ENCODE results near the gene MTA3. TPM values are rescaled to one million over a fixed set of nuclear protein-coding genes. Genes with fewer than 3 reads are reported as not detected.
A peak's percentile ranks its signal among the peaks of the same experiment; 100 is the strongest.
"Not testable (repeated sequence)": the region's sequence is repeated elsewhere in the genome, so short reads cannot be mapped to it uniquely, and the experiment has no call there.

Gene MTA3
- total RNA-seq, 2 donors from 2014 or later = 23.0 to 30.8 TPM

GRCh38 chr2:42613281-42614064, 45.0 kb downstream of the MTA3 start:
- peaks cover 10% of the 10 kb centered on the region for H3K36me3 ChIP-seq
- no peak for ATAC-seq (ENCODE audit: insufficient number of reproducible peaks, low FRiP score, low read depth)
- no peaks in the 10 kb centered on the region for H3K9me3 ChIP-seq

GRCh38 chr2:42614838-42615237, 46.4 kb downstream of the MTA3 start:
- Histone ChIP-seq H3K4me3 (no peak overlapping the region), H3K27me3 (replicated peaks; ENCODE audit: insufficient read depth) (no peaks in the 10 kb centered on the region), H3K9me3 (no peaks in the 10 kb centered on the region), H3K27ac (no peak overlapping the region), H3K36me3 (peaks cover 2% of the 10 kb centered on the region), H3K4me1 (ENCODE audit: control insufficient read depth in 1 of 2, low read depth in 2 of 2) (peaks cover 6 to 11% of the 10 kb centered on the region in 2 donors)
- no peak for TF ChIP-seq CTCF (IDR thresholded peaks at IDR 0.05)
- no peak for DNase-seq (ENCODE audit: low spot score)
- no peak for ATAC-seq (ENCODE audit: insufficient number of reproducible peaks, low FRiP score, low read depth)

More at GRCh38 chr2:42613281-42614064, 45.0 kb downstream of the MTA3 start:
- TF ChIP-seq CTCF (IDR thresholded peaks at IDR 0.05) = no peak
- Histone ChIP-seq H3K4me1 (ENCODE audit: control insufficient read depth in 1 of 2, low read depth in 2 of 2) (peaks cover 3 to 11% of the 10 kb centered on the region in 2 donors), H3K4me3 (no peak overlapping the region), H3K27me3 (replicated peaks; ENCODE audit: insufficient read depth) (no peaks in the 10 kb centered on the region), H3K27ac (peak overlapping the region in 1 of 2 donors; percentile 19)
- DNase-seq (ENCODE audit: low spot score) = no peak

- Histone ChIP-seq H3K9me3 (no peaks in the 10 kb centered on the region), H3K27ac (no peak overlapping the region), H3K27me3 (replicated peaks; ENCODE audit: insufficient read depth) (no peaks in the 10 kb centered on the region), H3K4me1 (ENCODE audit: control insufficient read depth in 1 of 2, low read depth in 2 of 2) (peaks cover 6 to 8% of the 10 kb centered on the region in 2 donors), H3K4me3 (no peak overlapping the region), H3K36me3 (no peaks in the 10 kb centered on the region)
- no peak for TF ChIP-seq CTCF (IDR thresholded peaks at IDR 0.05)
- ATAC-seq (ENCODE audit: insufficient number of reproducible peaks, low FRiP score, low read depth) (no peak), DNase-seq (ENCODE audit: low spot score) (no peak)
These were observed 49.7 kb downstream of the MTA3 start for GRCh38 chr2:42618116-42618515.

GRCh38 chr2:42618972-42619371, 50.5 kb downstream of the MTA3 start:
- no peak for DNase-seq (ENCODE audit: low spot score)
- Histone ChIP-seq H3K4me3 (no peak overlapping the region), H3K27me3 (replicated peaks; ENCODE audit: insufficient read depth) (no peaks in the 10 kb centered on the region), H3K36me3 (no peaks in the 10 kb centered on the region), H3K9me3 (no peaks in the 10 kb centered on the region), H3K27ac (no peak overlapping the region), H3K4me1 (ENCODE audit: control insufficient read depth in 1 of 2, low read depth in 2 of 2) (peaks cover 0 to 6% of the 10 kb centered on the region in 2 donors)
- ATAC-seq (ENCODE audit: insufficient number of reproducible peaks, low FRiP score, low read depth) = no peak
- TF ChIP-seq CTCF (IDR thresholded peaks at IDR 0.05) = no peak

GRCh38 chr2:42621626-42622025, 53.2 kb downstream of the MTA3 start:
- not testable (repeated sequence) for H3K27ac ChIP-seq; ATAC-seq (ENCODE audit: insufficient number of reproducible peaks, low FRiP score, low read depth); H3K36me3 ChIP-seq; H3K4me1 ChIP-seq (ENCODE audit: control insufficient read depth in 1 of 2, low read depth in 2 of 2); H3K9me3 ChIP-seq; H3K4me3 ChIP-seq; H3K27me3 ChIP-seq (replicated peaks; ENCODE audit: insufficient read depth); DNase-seq (ENCODE audit: low spot score)
